DND-41 (cell line): ENCODE data around the gene BAG3.

ENCODE experiments used
- EZH2 ChIP-seq: IDR thresholded peaks from 3 replicates; pipeline ENCODE4 v1.6.1; 2012; ENCODE audit warnings: borderline replicate concordance, low read depth, mild to moderate bottlenecking, moderate library complexity, low read length, inconsistent platforms; ENCODE audit not compliant: severe bottlenecking
- TF ChIP-seq, protein P1 (sequence below): IDR thresholded peaks from 2 replicates; pipeline ENCODE4 v1.5.1; 2012; ENCODE audit warnings: borderline replicate concordance, low read length, moderate library complexity, mild to moderate bottlenecking; ENCODE audit not compliant: poor library complexity, severe bottlenecking; ENCODE audit errors: extremely low read depth

DNA sequence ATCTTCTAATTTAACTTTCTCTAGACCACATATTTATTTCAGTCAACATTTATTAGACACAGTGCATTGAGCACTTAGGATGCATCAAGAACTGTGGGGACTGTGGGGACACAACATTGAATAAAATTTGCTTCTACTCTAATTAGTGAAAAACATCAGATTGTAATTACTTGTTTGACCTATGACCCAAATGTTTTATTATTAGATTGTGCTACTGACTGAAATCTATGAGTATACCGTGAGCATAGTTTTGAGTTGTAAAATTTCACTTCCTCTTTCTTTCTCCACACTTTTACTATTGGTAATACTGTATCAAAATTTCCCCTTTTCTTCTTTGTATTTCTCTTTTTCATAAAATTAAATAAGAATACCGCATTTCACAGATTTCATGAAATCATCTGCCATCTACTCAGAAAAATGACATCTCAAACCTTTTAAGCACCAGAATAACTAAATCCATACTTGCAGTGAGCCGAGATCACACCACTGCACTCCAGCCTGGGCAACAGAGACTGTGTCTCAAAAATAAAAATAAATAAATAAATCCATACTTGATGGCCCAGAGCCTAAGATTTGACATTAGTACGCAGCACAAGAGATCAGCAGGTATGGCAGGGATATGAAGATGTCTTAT lies 49.3 kb downstream of the BAG3 start:
- TF ChIP-seq, protein P1, sequence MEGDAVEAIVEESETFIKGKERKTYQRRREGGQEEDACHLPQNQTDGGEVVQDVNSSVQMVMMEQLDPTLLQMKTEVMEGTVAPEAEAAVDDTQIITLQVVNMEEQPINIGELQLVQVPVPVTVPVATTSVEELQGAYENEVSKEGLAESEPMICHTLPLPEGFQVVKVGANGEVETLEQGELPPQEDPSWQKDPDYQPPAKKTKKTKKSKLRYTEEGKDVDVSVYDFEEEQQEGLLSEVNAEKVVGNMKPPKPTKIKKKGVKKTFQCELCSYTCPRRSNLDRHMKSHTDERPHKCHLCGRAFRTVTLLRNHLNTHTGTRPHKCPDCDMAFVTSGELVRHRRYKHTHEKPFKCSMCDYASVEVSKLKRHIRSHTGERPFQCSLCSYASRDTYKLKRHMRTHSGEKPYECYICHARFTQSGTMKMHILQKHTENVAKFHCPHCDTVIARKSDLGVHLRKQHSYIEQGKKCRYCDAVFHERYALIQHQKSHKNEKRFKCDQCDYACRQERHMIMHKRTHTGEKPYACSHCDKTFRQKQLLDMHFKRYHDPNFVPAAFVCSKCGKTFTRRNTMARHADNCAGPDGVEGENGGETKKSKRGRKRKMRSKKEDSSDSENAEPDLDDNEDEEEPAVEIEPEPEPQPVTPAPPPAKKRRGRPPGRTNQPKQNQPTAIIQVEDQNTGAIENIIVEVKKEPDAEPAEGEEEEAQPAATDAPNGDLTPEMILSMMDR: no peak
- no peak for TF ChIP-seq EZH2
